GM18511 (cell line): Measurements from ENCODE around the gene GID8.

Experiments used
- ATAC-seq: cut with Tn5 transposase; IDR thresholded peaks from one replicate; pipeline ENCODE4 v1.9.1; 2021; ENCODE audit warnings: mild to moderate bottlenecking, moderate library complexity; ENCODE audit not compliant: unreplicated experiment

GID8 gene

GRCh38 chr20:62902926-62903615 is 34.9 kb upstream of the GID8 start:
- ATAC-seq = no peak

GRCh38 chr20:62905536-62906117 is 32.3 kb upstream of the GID8 start:
- no peak for ATAC-seq

- ATAC-seq = no peak
These were observed 31.7 kb upstream of the GID8 start for GRCh38 chr20:62906209-62906608.

GRCh38 chr20:62906647-62907375 is 31.1 kb upstream of the GID8 start:
- ATAC-seq = no peak

GRCh38 chr20:62907384-62908317 is 30.3 kb upstream of the GID8 start:
- no peak for ATAC-seq

- ATAC-seq = no peak
These were observed 28.8 kb upstream of the GID8 start for GRCh38 chr20:62908971-62909791.

GRCh38 chr20:62910217-62910766 is 27.7 kb upstream of the GID8 start:
- ATAC-seq = no peak

GRCh38 chr20:62910777-62911497 is 27.0 kb upstream of the GID8 start:
- no peak for ATAC-seq

GRCh38 chr20:62911701-62912280 is 26.2 kb upstream of the GID8 start:
- no peak for ATAC-seq

- ATAC-seq = no peak
These were observed 24.8 kb upstream of the GID8 start for GRCh38 chr20:62913043-62913630.

GRCh38 chr20:62914436-62914835 is 23.5 kb upstream of the GID8 start:
- no peak for ATAC-seq

GRCh38 chr20:62914970-62915457 is 22.9 kb upstream of the GID8 start:
- no peak for ATAC-seq

- ATAC-seq = no peak
These were observed 21.1 kb upstream of the GID8 start for GRCh38 chr20:62916703-62917476.

GRCh38 chr20:62917720-62918119 is 20.2 kb upstream of the GID8 start:
- ATAC-seq = no peak

- ATAC-seq = no peak
These were observed 19.8 kb upstream of the GID8 start for GRCh38 chr20:62918147-62918546.

GRCh38 chr20:62918831-62919230 is 19.1 kb upstream of the GID8 start:
- ATAC-seq = no peak

GRCh38 chr20:62920039-62920645 is 17.8 kb upstream of the GID8 start:
- no peak for ATAC-seq
